Parathyroid adenoma (tissue), 2 donors: ENCODE data around the gene JMJD6.
A peak's percentile ranks its signal among the peaks of the same experiment; 100 is the strongest.
"Not testable (repeated sequence)": the region's sequence is repeated elsewhere in the genome, so short reads cannot be mapped to it uniquely, and the experiment has no call there.

ENCODE experiments used
- H2AFZ ChIP-seq: fragments of 300-600 bp; sonication (generic); one replicate; pipeline ENCODE4 v1.7.0; 2017; ENCODE audit warnings: antibody characterized with exemption, mild to moderate bottlenecking
- H3K27ac ChIP-seq: fragments of 300-600 bp; sonication (generic); one replicate; pipeline ENCODE4 v1.7.0; 2017
- H3K27me3 ChIP-seq: fragments of 300-600 bp; sonication (generic); one replicate; pipeline ENCODE4 v1.7.0; 2017; ENCODE audit warnings: low read length; ENCODE audit not compliant: control insufficient read depth, insufficient read depth
- H3K36me3 ChIP-seq: fragments of 300-600 bp; sonication (generic); one replicate; pipeline ENCODE4 v1.7.0; 2017; ENCODE audit warnings: low read length; ENCODE audit not compliant: control insufficient read depth, insufficient read depth
- H3K4me1 ChIP-seq: fragments of 300-600 bp; sonication (generic); one replicate; pipeline ENCODE4 v1.7.0; 2017; ENCODE audit warnings: control low read depth
- H3K4me2 ChIP-seq: fragments of 300-600 bp; sonication (generic); one replicate; pipeline ENCODE4 v1.7.0; 2017; ENCODE audit warnings: low read length
- H3K4me3 ChIP-seq: fragments of 300-600 bp; sonication (generic); one replicate; pipeline ENCODE4 v1.7.0; 2017; ENCODE audit warnings: low read depth, low read length
- H3K79me2 ChIP-seq: fragments of 300-600 bp; sonication (generic); one replicate; pipeline ENCODE4 v1.7.0; 2017; ENCODE audit warnings: control low read depth
- H3K9ac ChIP-seq: fragments of 300-600 bp; sonication (generic); one replicate; pipeline ENCODE4 v1.7.0; 2017; ENCODE audit warnings: mild to moderate bottlenecking
- H3K9me3 ChIP-seq: fragments of 300-600 bp; sonication (generic); one replicate; pipeline ENCODE4 v1.7.0; 2017; ENCODE audit warnings: low read length; ENCODE audit not compliant: control insufficient read depth
- TF ChIP-seq, protein P1 (sequence below): fragments of 300-600 bp; sonication (generic); IDR thresholded peaks from one replicate; pipeline ENCODE4 v1.7.0; 2017; ENCODE audit warnings: antibody characterized with exemption, mild to moderate bottlenecking
- donor health status: primary hyperparathyroidism.

The JMJD6 gene

DNA sequence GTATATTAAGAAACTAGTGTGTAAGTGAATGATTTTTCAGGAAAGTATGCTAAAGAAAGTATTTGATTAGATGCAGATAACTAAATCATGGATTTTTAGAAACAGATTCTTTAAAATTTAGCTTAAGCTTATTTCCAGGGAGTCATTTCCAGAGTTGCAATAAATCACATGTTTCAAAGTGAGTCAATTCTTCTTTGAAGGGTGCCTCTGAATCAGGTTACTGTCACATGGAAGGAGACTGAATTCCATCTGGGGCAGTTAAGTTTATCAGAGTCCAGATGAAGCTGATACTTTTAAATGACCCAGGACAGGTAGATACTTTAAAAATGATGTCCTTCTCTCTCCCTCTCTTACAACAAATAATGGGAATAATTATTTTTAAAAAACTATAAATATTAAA lies 16.6 kb upstream of the JMJD6 start:
- Histone ChIP-seq H3K9me3 (no peaks in the 10 kb centered on the region), H3K79me2 (peaks cover 13% of the 10 kb centered on the region), H3K4me2 (no peak overlapping the region), H3K4me1 (peaks cover 9% of the 10 kb centered on the region), H3K36me3 (no peaks in the 10 kb centered on the region), H2AFZ (no peak overlapping the region), H3K4me3 (no peak overlapping the region), H3K9ac (no peak overlapping the region), H3K27me3 (no peaks in the 10 kb centered on the region), H3K27ac (no peak overlapping the region)
- TF ChIP-seq, protein P1, sequence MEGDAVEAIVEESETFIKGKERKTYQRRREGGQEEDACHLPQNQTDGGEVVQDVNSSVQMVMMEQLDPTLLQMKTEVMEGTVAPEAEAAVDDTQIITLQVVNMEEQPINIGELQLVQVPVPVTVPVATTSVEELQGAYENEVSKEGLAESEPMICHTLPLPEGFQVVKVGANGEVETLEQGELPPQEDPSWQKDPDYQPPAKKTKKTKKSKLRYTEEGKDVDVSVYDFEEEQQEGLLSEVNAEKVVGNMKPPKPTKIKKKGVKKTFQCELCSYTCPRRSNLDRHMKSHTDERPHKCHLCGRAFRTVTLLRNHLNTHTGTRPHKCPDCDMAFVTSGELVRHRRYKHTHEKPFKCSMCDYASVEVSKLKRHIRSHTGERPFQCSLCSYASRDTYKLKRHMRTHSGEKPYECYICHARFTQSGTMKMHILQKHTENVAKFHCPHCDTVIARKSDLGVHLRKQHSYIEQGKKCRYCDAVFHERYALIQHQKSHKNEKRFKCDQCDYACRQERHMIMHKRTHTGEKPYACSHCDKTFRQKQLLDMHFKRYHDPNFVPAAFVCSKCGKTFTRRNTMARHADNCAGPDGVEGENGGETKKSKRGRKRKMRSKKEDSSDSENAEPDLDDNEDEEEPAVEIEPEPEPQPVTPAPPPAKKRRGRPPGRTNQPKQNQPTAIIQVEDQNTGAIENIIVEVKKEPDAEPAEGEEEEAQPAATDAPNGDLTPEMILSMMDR: no peak

DNA sequence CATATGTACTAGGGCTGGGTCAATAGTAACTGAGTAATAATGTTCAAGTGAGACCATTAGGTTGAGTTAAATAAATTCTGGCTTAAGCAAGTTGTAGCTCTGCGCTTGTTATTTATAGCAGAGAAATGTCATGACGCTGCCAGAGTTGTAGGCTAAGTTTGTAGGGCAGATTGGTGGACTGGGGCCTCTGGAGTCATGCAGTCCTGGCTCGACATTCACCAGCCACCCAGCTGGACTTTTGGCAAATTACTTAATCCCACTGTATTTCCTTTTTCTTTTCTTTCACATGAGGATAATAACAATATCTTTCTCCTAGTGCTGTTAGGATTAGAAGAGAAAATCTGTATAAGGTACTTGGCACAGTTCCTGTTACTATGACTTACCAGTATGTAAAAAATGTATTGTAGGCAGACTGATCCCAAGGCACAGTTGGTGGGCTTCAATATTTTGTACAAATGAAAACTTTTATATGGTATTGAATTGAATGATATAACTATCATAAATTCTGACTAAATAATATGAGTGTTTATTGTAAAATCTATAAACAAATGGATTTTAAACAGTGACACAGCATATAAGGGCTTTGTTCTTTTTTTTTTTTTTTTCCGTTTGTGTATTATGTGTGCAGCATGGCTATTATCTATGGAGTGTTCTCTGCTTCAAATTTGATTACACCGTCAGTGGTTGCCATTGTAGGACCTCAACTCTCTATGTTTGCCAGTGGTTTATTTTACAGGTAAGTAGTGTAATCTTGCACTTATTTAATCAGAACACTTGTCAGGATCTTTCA lies 14.1 kb upstream of the JMJD6 start:
- Histone ChIP-seq H3K9me3 (no peaks in the 10 kb centered on the region), H3K36me3 (no peaks in the 10 kb centered on the region), H3K4me3 (no peak overlapping the region), H3K27me3 (no peaks in the 10 kb centered on the region), H3K4me1 (peaks cover 9% of the 10 kb centered on the region), H3K4me2 (no peak overlapping the region), H3K9ac (no peak overlapping the region), H3K79me2 (peaks cover 13% of the 10 kb centered on the region), H2AFZ (no peak overlapping the region), H3K27ac (no peak overlapping the region)
- TF ChIP-seq, protein P1: no peak

DNA sequence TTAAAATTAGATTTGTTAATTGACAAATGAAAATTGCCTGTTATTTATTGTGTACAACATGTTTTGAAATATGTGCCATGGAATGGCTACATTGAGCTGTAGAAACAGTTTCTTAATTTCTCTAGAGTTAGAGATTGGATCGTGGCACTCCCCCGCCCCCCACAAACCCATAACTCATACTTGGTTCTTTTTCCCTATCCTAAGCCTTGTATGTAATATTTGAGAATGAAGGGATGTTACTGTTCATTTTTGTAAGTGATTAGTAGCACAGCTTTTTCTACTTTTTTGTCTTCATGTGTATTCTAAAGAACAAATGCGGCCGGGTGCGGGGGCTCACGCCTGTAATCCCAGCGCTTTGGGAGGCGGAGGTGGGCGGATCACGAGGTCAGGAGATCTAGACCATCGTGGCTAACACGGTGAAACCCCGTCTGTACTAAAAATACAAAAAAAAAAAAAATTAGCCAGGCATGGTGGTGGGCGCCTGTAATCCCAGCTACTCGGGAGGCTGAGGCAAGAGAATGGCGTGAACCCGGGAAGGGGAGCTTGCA lies 13.2 kb upstream of the JMJD6 start:
- H3K4me1 ChIP-seq: peaks cover 15% of the 10 kb centered on the region

DNA sequence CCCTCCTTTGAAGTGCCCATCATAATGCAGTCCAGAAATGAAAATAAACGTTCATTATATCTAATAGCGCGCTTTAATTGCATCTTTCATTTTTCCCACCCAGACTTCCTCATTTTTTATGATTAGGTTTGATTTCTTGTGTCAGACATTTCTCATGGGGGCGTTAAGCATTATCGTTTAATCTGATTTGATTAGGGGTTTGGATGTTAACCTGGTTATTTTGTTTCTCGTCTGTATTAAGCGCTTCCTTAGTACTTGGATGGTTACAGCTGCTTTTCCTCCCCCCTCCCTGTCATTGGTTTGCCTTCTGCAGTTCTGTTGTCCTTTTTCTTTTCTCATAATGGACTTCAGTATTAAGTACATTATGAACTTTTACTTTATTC lies 12.1 kb upstream of the JMJD6 start:
- Histone ChIP-seq H3K79me2 (peaks cover 13% of the 10 kb centered on the region), H3K9me3 (no peaks in the 10 kb centered on the region), H3K27ac (peak overlapping the region; percentile 94), H3K27me3 (no peaks in the 10 kb centered on the region), H3K4me3 (peak overlapping the region; percentile 97), H3K4me1 (peaks cover 15% of the 10 kb centered on the region), H3K4me2 (peak overlapping the region; percentile 100), H2AFZ (peak overlapping the region; percentile 65), H3K9ac (peak overlapping the region; percentile 57), H3K36me3 (no peaks in the 10 kb centered on the region)
- TF ChIP-seq, protein P1: no peak

More for the DNA sequence above, 13.2 kb upstream of the JMJD6 start:
- not testable (repeated sequence) for H3K9me3 ChIP-seq, H3K4me2 ChIP-seq, H3K27ac ChIP-seq, H3K9ac ChIP-seq, H2AFZ ChIP-seq, H3K36me3 ChIP-seq, H3K4me3 ChIP-seq, H3K27me3 ChIP-seq
- H3K79me2 ChIP-seq: peaks cover 13% of the 10 kb centered on the region

DNA sequence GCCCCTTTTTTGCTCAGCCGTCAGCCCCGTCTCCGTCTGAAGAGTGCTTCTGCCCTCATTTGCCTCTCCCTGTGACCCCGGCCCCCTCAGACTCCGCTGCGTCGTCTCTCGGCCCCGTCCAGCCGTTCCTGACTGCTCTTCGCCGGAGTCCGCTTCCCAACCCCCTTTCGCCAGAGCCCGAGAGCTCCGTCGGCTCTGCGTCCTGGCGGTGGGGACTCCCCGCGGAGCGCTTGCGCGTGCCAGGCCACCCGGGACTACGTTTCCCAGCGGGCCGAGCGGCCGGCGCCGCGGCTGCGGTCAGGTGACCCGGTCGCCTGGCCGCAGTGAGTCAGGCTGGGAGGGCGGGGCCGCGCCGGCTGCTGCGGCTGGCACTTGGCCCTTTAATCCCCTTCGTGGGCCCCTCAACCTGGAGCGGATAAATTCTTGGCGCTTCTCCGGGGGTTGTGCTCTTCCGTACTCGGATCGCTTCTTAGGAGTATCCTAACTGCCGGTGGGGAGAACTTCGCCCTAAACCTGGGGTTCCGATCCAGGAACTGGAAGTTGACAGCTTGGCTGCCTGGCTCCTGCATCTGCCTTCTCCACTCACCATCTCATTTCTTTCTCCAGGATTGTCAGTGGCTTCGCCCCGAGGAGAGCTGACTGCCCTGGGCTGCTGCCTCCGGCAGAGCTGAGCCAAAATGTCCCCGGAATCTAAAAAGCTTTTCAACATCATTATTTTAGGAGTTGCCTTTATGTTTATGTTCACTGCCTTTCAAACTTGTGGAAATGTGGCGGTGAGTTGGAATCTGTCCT lies 11.5 kb upstream of the JMJD6 start, which contains the start of gene MFSD11:
MFSD11 (plus strand) TSS at position 444 of the 792 bp plus-strand sequence; CDS start at position 678, 234 bp downstream.
- Histone ChIP-seq H3K36me3 (no peaks in the 10 kb centered on the region), H3K9me3 (no peaks in the 10 kb centered on the region), H3K4me2 (peak within 1 kb of the TSS; percentile 100), H3K79me2 (peaks cover 13% of the 10 kb centered on the region), H3K27ac (peak within 1 kb of the TSS; percentile 94), H3K4me1 (peaks cover 15% of the 10 kb centered on the region), H3K4me3 (peak within 1 kb of the TSS; percentile 97), H2AFZ (peak within 1 kb of the TSS; percentile 75), H3K27me3 (no peaks in the 10 kb centered on the region), H3K9ac (peak within 1 kb of the TSS; percentile 95)
- TF ChIP-seq, protein P1: no peak
